Vagina (tissue), 2 donors: ENCODE results near the gene MTUS2. TPM values are rescaled to one million over a fixed set of nuclear protein-coding genes. Genes with fewer than 3 reads are reported as not detected.
A peak's percentile ranks its signal among the peaks of the same experiment; 100 is the strongest.

Experiments used
- DNase-seq, 2 donors: peaks; one replicate each; pipeline ENCODE4 v3.0.0-alpha.2; 2017; ENCODE audit errors: extremely low spot score in 2 of 2
- H3K27ac ChIP-seq: fragments of 200-600 bp; sonication (generic); one replicate; pipeline ENCODE4 v1.5.1; 2019
- H3K27me3 ChIP-seq: fragments of 200-600 bp; sonication (generic); one replicate; pipeline ENCODE4 v1.5.1; 2019
- H3K36me3 ChIP-seq, 2 donors: fragments of 200-600 bp; sonication (generic); one replicate each; pipeline ENCODE4 v1.5.1; 2017 to 2019
- H3K4me1 ChIP-seq: fragments of 200-600 bp; sonication (generic); one replicate; pipeline ENCODE4 v1.5.1; 2019
- H3K4me3 ChIP-seq, 2 donors: fragments of 200-600 bp; sonication (generic); 1 replicate in 1 of 2; 2 replicates in 1 of 2; pipeline ENCODE4 v1.5.1; 2016 to 2019
- H3K9me3 ChIP-seq: fragments of 200-600 bp; sonication (generic); one replicate; pipeline ENCODE4 v1.5.1; 2019
- CTCF ChIP-seq, 3 experiments: fragments of 450-650 bp in 2 of 3; fragments of 200-600 bp in 1 of 3; sonication (generic) in 1 of 3; IDR thresholded peaks; one replicate each; pipeline ENCODE4 v1.5.1; 2017 to 2019; ENCODE audit warnings: antibody characterized with exemption in 3 of 3, mild to moderate bottlenecking in 2 of 3, moderate library complexity in 2 of 3
- POLR2A ChIP-seq, 2 donors: fragments of 450-650 bp; IDR thresholded peaks; one replicate each; pipeline ENCODE4 v1.6.1; 2017; ENCODE audit warnings: antibody characterized with exemption in 2 of 2, mild to moderate bottlenecking in 2 of 2, moderate library complexity in 2 of 2
- POLR2AphosphoS5 ChIP-seq, 2 donors: sonication (generic); formaldehyde crosslinking; IDR thresholded peaks; one replicate each; pipeline ENCODE4 v1.9.0; 2017; ENCODE audit warnings: antibody characterized with exemption in 2 of 2, mild to moderate bottlenecking in 2 of 2, low read depth in 1 of 2; ENCODE audit not compliant: insufficient read depth in 1 of 2
- intact Hi-C: fragments of 100-400 bp; cut with DNase I; formaldehyde crosslinking; loops from one replicate; pipeline ENCODE4 v1.15.1; 2023
- total RNA-seq: library from RNA; depleted of rRNA; stranded (reverse); fragments of >200 nt; gene quantifications from one replicate; pipeline ENCODE4 v1.2.3, GENCODE V29; 2016

Gene MTUS2
- total RNA-seq, 1 donor from 2014 or later = 0.74 TPM

GRCh38 chr13:29497137-29497654 is 677.1 kb downstream of the MTUS2 start:
- DNase-seq = no peak
- Histone ChIP-seq H3K4me3 (no peak overlapping the region), H3K27me3 (no peaks in the 10 kb centered on the region), H3K27ac (peak overlapping the region; percentile 8), H3K4me1 (peaks cover 10% of the 10 kb centered on the region), H3K36me3 (no peaks in the 10 kb centered on the region), H3K9me3 (no peaks in the 10 kb centered on the region)
- intact Hi-C loops = no loop called here
- TF ChIP-seq POLR2A (IDR thresholded peaks at IDR 0.05) (no peak), POLR2AphosphoS5 (IDR thresholded peaks at IDR 0.05; ENCODE audit: insufficient read depth in 1 of 2, low read depth in 1 of 2) (peak in 1 of 2 donors; percentile 32)

DNA sequence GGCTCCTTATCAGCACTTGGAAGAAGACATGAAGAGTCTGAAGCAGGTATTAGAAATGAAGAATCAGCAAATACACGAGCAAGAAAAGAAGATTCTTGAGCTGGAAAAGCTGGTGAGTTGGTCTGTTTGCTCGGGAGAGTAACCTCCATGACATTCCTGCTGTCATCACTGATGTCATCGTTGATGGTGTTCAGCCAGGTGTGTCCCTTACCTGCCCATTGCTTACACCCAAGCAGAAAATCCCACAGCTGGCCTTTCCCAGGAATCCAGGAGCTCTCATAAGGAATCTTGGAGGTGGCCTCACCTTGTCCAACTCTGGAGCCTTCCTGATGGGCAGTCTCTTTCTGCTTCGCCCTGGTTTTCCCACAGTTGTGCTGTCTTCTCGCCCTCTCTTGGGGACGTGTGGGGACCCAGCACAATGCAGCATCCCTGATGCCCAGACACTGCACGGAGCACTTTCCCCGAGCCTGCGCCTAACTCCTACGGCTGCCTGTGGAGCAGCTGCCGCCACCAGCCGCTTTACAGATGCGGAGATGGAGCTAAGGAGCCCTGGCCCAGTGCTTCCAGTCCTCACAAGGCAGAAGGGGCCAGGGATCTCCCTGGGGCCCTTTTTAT is 678.4 kb downstream of the MTUS2 start:
- H3K9me3 ChIP-seq = no peaks in the 10 kb centered on the region
- DNase-seq = no peak
- H3K4me3 ChIP-seq = no peak overlapping the region
- no peak for TF ChIP-seq POLR2AphosphoS5 (IDR thresholded peaks at IDR 0.05; ENCODE audit: insufficient read depth in 1 of 2, low read depth in 1 of 2)
- TF ChIP-seq POLR2A (IDR thresholded peaks at IDR 0.05) = no peak
- no peak for TF ChIP-seq CTCF (IDR thresholded peaks at IDR 0.05)
- intact Hi-C loops = no loop called here
- no peaks in the 10 kb centered on the region for H3K27me3 ChIP-seq
- H3K27ac ChIP-seq = no peak overlapping the region
- H3K36me3 ChIP-seq = no peaks in the 10 kb centered on the region
- H3K4me1 ChIP-seq = peaks cover 16% of the 10 kb centered on the region

DNA sequence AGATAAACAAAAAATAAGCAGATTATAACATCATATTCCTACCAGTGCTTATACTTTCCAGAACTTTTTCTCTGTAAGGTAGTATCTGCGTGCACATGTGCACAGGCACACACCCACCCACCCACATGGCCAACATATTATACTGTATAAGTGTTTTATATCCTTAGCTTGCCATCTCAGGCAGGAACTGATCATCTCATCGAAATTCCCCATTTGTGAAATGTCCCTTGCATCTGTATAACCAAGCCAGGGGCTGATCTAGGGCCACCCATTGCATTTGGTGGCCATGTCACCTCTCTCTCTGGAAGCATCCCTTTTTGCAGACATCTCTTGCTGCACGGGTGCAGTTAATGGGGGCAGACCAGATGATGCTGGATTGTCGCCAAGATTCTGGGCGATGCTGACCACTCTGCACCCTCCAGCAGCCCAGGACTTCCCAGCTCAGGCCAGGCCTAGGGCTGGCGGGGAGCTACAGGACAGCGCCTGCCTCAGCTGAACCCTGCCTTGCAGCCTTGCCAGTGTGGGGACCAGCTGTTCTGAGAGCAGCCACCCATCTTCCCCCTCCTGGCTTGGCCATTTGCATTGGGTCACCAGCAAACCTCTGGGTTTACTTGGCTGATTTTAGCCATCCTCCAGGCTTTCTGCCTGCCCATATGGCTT is 679.5 kb downstream of the MTUS2 start:
- no peak overlapping the region for H3K4me3 ChIP-seq
- H3K27ac ChIP-seq = no peak overlapping the region
- TF ChIP-seq CTCF (IDR thresholded peaks at IDR 0.05) = no peak
- no peak for TF ChIP-seq POLR2AphosphoS5 (IDR thresholded peaks at IDR 0.05; ENCODE audit: insufficient read depth in 1 of 2, low read depth in 1 of 2)
- no peak for TF ChIP-seq POLR2A (IDR thresholded peaks at IDR 0.05)
- H3K4me1 ChIP-seq = peaks cover 16% of the 10 kb centered on the region
- H3K9me3 ChIP-seq = no peaks in the 10 kb centered on the region
- intact Hi-C loops = no loop called here
- H3K27me3 ChIP-seq = no peaks in the 10 kb centered on the region
- no peaks in the 10 kb centered on the region for H3K36me3 ChIP-seq
- DNase-seq = no peak

- Histone ChIP-seq H3K4me3 (no peak overlapping the region), H3K27me3 (no peaks in the 10 kb centered on the region), H3K4me1 (peaks cover 16% of the 10 kb centered on the region), H3K9me3 (no peaks in the 10 kb centered on the region), H3K27ac (no peak overlapping the region), H3K36me3 (no peaks in the 10 kb centered on the region)
- intact Hi-C loops = no loop called here
- no peak for DNase-seq
- TF ChIP-seq POLR2A (IDR thresholded peaks at IDR 0.05) = no peak
- TF ChIP-seq CTCF (IDR thresholded peaks at IDR 0.05) = no peak
- TF ChIP-seq POLR2AphosphoS5 (IDR thresholded peaks at IDR 0.05; ENCODE audit: insufficient read depth in 1 of 2, low read depth in 1 of 2) = no peak
Measured at GRCh38 chr13:29500386-29500785, 680.2 kb downstream of the MTUS2 start.

DNA sequence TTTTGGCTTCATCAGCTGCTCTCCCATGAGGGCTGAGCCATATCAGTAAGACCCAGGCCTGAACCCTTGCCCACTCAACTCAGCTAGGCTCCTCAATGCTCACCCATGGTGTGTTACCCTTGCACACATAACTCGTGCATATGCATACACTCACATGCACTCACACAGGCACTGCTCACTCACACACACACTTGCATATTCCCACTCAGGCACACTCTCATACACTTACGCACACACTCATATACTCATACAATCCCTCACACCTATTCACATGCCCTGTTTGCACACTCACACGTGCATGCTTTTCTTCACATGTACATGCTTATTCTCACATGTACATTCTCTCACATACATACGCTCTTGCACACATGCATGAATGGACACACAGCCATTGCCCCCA is 681.5 kb downstream of the MTUS2 start:
- Histone ChIP-seq H3K4me1 (peaks cover 13% of the 10 kb centered on the region), H3K4me3 (no peak overlapping the region), H3K9me3 (no peaks in the 10 kb centered on the region), H3K36me3 (no peaks in the 10 kb centered on the region), H3K27ac (no peak overlapping the region), H3K27me3 (no peaks in the 10 kb centered on the region)
- intact Hi-C loops = no loop called here
- TF ChIP-seq POLR2A (IDR thresholded peaks at IDR 0.05) (no peak), CTCF (IDR thresholded peaks at IDR 0.05) (no peak), POLR2AphosphoS5 (IDR thresholded peaks at IDR 0.05; ENCODE audit: insufficient read depth in 1 of 2, low read depth in 1 of 2) (no peak)
- DNase-seq = no peak
